ENCODE measurements around the gene COL4A2.

DNA sequence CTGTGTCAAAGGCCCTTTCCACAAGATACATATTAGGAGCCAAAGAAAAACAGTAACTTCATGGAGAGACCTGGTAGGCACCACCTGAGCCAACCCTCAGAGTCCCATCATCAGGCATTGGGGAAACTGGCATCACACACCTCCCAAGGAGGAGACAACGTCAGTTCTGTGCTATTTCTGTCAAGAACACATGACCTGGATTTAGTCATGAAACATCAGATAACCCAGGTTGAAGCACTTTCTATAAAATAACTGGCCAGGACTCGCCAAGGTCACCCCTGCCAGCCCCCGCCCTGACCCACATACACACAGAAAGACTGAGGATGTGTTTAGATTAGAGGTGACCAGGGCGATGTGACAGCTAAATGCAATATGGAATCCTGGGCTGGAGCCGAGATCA is 35.8 kb upstream of the COL4A2 start:
- TF ChIP-seq, protein P1, sequence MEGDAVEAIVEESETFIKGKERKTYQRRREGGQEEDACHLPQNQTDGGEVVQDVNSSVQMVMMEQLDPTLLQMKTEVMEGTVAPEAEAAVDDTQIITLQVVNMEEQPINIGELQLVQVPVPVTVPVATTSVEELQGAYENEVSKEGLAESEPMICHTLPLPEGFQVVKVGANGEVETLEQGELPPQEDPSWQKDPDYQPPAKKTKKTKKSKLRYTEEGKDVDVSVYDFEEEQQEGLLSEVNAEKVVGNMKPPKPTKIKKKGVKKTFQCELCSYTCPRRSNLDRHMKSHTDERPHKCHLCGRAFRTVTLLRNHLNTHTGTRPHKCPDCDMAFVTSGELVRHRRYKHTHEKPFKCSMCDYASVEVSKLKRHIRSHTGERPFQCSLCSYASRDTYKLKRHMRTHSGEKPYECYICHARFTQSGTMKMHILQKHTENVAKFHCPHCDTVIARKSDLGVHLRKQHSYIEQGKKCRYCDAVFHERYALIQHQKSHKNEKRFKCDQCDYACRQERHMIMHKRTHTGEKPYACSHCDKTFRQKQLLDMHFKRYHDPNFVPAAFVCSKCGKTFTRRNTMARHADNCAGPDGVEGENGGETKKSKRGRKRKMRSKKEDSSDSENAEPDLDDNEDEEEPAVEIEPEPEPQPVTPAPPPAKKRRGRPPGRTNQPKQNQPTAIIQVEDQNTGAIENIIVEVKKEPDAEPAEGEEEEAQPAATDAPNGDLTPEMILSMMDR (IDR thresholded peaks at IDR 0.05 in 2 of 3, conservative IDR thresholded peaks at IDR 0.05 in 1 of 3; ENCODE audit: borderline replicate concordance in 1 of 3, insufficient read depth in 1 of 3, low read depth in 2 of 3, low read length in 2 of 3), result no peak
- TF ChIP-seq CEBPB (IDR thresholded peaks at IDR 0.05; ENCODE audit: low read depth) (no peak), MAX (IDR thresholded peaks at IDR 0.05) (no peak), ZFX (IDR thresholded peaks at IDR 0.05) (no peak), POLR2AphosphoS5 (IDR thresholded peaks at IDR 0.05; ENCODE audit: low read depth, low read length) (no peak)
